NCI-H1694 (cell line): Measurements from ENCODE around the gene TPSAB1.

ENCODE experiments used
- DNase-seq: peaks from one replicate; lab custom pipeline; 2025; lab: John Stamatoyannopoulos, UW

The TPSAB1 gene

DNA sequence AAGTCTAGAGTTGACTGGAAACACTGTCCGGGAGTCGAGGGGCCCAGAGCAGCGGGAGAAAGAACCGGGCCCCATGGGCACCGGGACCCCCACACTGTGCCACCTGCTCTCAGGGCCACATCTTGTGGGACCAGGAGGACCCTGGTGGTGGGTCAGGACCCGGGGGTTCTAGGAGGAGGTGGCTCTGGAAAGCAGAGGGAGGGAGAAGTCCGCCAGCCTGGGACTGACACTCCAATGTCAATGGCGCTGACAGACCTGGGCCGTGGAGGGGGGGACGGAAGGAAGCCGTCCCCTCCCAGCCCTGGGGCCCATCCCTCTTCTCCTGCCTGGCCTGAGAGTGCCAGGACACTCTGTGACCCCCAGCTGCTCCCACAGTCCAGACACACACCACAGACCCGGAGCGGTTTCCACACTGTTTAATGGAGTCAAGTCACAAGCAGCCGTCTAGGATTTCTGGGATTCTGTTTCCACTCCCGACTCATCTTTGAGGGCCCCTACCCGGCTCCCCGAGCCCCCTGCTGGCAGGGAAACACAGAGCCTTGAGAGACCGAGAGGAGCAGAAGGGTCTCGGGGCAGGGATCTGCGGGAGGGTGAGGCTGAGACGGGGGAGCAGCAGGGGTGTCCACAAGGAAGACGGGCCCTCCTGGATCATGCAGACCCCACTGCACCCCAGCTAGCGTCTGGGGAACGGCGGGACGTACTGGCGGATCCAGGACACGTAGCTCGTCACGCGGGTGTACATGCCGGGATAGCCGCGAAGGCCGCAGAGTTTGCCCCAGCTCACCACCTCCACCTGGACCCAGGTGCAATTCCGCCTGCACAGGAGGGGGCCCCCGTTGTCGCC, 45.4 kb downstream of the TPSAB1 start:
- DNase-seq: no peak

DNA sequence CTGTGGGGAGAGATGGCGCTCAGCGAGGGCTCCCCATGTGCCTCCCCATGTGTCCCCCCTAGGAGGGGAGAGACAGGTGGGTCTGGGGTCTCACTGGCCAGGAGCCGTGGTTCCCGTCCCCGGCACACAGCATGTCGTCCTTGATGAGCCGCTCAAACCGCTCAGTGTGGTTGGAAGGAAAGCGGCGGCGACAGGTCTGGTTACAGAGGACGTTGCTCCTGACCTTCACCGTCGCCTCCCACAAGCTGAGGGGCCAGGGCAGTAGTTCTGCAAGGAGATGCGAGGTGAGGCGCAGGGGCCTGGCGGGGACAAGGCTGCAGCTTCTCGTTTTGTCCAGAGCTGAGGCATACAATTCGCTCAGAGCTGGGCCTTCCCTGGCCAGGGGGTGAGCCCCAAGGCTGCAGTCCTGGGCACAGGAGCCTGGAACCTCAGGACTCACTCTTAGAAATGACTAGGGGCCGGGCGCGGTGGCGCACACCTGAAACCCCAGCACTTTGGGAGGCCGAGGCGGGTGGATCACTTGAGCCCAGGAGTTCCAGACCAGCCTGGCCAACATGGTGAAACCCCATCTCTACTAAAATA, 46.1 kb downstream of the TPSAB1 start:
- no peak for DNase-seq

GRCh38 chr16:1287982-1288670, 47.6 kb downstream of the TPSAB1 start:
- no peak for DNase-seq

DNA sequence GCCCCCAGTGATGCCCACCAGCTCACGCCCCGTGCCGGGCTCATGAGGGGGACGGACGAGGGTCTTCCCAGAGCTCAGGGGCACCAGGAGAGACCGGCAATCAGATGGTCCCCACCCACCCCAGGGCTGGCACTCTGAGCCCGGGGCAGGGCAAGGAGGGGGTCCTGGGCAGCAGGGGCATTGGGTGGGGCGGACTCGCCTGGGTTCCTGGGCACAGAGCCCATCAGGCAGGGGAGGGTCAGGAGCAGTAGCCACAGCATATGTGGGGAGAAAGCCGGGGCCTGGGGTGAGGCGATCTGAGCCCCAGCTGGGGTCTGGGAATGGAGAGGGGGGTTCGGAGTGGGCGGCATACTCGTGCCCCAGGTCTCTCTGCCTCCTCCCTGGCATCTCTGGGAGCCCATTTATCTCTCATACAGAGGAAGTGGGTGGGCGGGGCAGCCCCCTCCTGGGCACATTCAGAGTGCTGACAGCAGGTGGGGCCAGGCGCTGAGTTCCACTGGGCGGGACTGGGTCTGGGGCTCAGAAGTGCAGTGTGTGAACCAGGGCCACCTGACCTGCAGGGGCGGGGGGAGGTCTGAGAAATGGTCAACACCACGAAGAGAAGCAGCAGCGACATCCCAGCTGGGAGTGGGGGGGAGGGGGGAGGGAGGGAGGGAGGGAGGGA, 48.4 kb downstream of the TPSAB1 start:
- DNase-seq: no peak

- DNase-seq: no peak
Observed at GRCh38 chr16:1289477-1289866, 49.0 kb downstream of the TPSAB1 start.

- DNase-seq: no peak
Observed at GRCh38 chr16:1290063-1290501, 49.6 kb downstream of the TPSAB1 start.

DNA sequence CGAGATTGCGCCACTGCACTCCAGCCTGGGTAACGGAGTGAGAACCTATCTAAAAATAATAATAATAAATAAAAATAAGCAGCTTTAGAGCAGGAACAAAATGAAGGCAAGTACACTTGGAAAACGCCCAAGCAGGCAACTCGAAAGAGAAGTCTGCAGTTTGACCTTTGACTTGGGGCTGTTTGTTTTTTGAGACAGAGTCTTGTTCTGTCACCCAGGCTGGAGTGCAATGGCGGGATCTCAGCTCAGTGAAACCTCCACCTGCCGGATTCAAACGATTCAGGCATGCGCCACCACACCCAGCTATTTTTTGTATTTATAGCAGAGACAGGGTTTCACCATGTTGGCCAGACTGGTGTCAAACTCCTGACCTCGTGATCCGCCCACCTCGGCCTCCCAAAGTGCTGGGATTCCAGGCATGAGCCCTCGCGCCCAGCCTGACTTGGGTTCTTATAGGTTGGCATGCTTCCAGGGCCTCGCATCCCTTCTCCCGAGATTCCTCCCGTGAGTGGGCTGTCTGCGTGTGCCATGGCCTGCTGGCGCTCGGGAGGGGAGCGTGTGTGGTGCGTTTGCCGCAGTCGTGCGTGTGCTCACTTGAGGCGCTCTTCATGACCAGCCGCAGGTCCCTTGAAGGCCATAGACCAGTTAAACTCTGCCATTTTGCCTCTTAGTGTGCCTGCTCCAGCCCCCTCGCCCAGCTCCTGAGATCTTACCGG, 50.5 kb downstream of the TPSAB1 start:
- DNase-seq: no peak

- DNase-seq: no peak
Observed at GRCh38 chr16:1291576-1291974, 51.1 kb downstream of the TPSAB1 start.
